Left hindlimb (tissue), 1 donor: Measurements from ENCODE around the gene ARF1.

Experiments
- DNase-seq: peaks from one replicate; pipeline ENCODE4 v3.0.0-alpha.2; 2018

Gene ARF1

GRCh38 chr1:228131766-228132165 is 49.3 kb downstream of the ARF1 start:
- DNase-seq, result no peak

GRCh38 chr1:228134591-228134990 is 52.1 kb downstream of the ARF1 start:
- no peak for DNase-seq

GRCh38 chr1:228136901-228137300 is 54.4 kb downstream of the ARF1 start:
- no peak for DNase-seq

- DNase-seq, result no peak
Observed at GRCh38 chr1:228139406-228139930, 57.0 kb downstream of the ARF1 start.

- peak; percentile 99 for DNase-seq
Observed at GRCh38 chr1:228139931-228140723, 57.6 kb downstream of the ARF1 start, which contains the start of gene GUK1. Gene GUK1 (plus strand): TSS chr1:228140279. CDS start chr1:228140303, 24 bp downstream.

GRCh38 chr1:228140724-228141225 is 58.3 kb downstream of the ARF1 start:
- no peak for DNase-seq

- DNase-seq, result peak; percentile 69
Observed at GRCh38 chr1:228141226-228142044, 58.9 kb downstream of the ARF1 start.

GRCh38 chr1:228142155-228142691 is 59.7 kb downstream of the ARF1 start:
- DNase-seq, result peak; percentile 34

GRCh38 chr1:228142701-228143136 is 60.2 kb downstream of the ARF1 start:
- peak; percentile 49 for DNase-seq

GRCh38 chr1:228143480-228144192 is 61.1 kb downstream of the ARF1 start:
- DNase-seq, result no peak

- no peak for DNase-seq
Observed at GRCh38 chr1:228144193-228144992, 61.9 kb downstream of the ARF1 start.

- no peak for DNase-seq
Observed at GRCh38 chr1:228144993-228145343, 62.5 kb downstream of the ARF1 start.

GRCh38 chr1:228145463-228146416 is 63.2 kb downstream of the ARF1 start:
- no peak for DNase-seq

GRCh38 chr1:228146417-228147150 is 64.1 kb downstream of the ARF1 start:
- DNase-seq, result no peak

- DNase-seq, result no peak
Observed at GRCh38 chr1:228147151-228147693, 64.7 kb downstream of the ARF1 start.

- no peak for DNase-seq
Observed at GRCh38 chr1:228147768-228148167, 65.3 kb downstream of the ARF1 start.

- no peak for DNase-seq
Observed at GRCh38 chr1:228148196-228148861, 65.8 kb downstream of the ARF1 start.
